GM20431 (cell line): ENCODE results near the gene SRCAP.

Experiments used
- in situ Hi-C: fragments of 300-500 bp; cut with MseI, MboI; formaldehyde crosslinking; loops from one replicate; pipeline ENCODE4 v1.15.0; 2020; ENCODE audit warnings: low sequenced_read_pairs; ENCODE audit not compliant: unreplicated experiment

The SRCAP gene

DNA sequence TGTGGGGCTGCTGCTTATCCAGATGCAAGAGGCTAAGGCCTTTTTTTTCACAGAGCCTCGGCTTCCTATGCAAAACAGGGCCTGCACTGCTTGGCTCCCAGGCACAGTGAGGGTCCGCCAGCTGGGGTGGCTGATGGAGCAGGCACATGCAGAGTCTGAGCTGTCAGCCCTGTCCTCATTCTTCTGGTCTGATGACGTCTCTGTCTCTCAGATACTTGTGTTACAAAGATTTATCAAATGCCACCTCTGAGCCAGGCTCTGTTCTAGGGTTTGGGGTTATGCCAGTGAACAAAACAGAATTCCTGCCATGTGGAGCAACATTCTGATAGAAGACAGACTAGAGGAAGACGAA, 67.9 kb downstream of the SRCAP start:
- in situ Hi-C loops = no loop called here

DNA sequence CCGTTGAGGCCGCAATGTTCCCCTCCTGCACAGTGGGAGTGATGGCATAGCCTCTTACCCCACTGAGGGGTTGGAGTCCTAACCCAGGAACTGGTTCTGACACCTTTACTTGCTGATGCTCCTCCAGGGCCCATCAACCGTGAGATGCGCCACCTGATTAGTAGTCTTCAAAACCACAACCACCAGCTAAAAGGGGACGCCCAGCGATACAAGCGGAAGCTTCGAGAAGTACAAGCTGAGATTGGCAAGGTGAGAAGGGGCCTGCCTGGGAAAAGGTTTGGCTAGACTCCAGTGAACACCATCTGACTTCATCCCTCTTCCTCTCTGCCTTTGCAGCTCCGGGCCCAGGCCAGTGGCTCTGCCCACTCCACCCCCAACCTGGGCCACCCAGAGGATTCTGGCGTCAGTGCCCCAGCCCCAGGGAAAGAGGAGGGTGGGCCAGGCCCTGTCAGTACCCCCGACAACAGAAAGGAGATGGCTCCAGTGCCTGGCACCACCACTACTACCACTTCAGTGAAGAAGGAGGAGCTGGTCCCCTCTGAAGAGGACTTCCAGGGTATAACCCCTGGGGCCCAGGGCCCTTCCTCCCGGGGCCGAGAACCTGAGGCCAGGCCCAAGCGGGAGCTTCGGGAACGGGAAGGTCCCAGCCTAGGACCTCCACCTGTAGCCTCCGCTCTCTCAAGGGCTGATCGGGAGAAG, 68.9 kb downstream of the SRCAP start:
- in situ Hi-C loops = no loop called here

GRCh38 chr16:30768583-30769181, 69.7 kb downstream of the SRCAP start:
- in situ Hi-C loops = no loop called here

DNA sequence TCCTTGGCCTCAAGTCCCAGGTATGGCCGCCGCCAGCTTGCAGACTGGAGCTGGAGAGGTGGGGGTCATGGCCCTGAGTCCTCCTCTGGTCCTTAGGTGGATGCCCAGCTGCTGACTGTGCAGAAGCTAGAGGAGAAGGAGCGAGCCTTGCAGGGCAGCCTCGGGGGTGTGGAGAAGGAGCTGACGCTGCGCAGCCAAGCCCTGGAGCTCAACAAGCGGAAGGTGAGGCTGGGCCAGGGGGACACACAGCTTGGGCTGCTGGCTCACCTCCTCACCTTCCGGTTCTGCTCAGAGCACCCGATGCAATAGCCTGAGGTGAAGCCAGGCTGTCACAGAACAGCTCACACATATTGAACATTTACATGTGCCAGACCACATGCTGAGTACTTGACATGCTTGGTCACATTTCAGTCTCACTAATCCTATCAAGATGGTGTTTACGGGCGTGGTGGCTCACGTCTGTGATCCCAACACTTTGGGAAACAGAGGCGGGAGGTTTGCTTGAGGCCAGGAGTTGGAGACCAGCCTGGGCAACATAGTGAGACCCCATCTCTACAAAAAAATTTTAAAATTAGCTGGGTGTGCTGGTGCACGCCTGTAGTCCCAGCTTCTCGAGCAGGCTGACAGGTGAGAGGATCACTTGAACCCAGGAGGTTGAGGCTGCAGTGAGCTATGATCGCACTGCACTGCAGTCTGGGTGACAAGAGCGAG, 70.6 kb downstream of the SRCAP start:
- in situ Hi-C loops = no loop called here

GRCh38 chr16:30771726-30772125, 72.8 kb downstream of the SRCAP start:
- in situ Hi-C loops = no loop called here

DNA sequence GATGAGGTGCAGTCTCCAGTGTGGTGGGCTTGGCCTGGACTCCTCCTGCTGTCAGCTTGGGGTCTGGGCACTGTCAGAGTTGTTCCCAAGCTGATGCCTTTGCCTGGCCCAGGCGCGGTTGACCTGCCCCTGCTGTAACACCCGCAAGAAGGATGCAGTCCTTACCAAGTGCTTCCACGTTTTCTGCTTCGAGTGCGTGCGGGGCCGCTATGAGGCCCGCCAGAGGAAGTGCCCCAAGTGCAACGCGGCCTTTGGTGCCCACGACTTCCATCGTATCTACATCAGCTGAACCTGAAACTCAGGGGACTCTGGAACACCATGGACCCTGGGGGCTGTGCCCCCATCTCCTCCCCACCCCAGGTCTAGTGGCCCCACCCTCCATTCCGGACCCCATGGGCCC, 74.9 kb downstream of the SRCAP start:
- in situ Hi-C loops = no loop called here

DNA sequence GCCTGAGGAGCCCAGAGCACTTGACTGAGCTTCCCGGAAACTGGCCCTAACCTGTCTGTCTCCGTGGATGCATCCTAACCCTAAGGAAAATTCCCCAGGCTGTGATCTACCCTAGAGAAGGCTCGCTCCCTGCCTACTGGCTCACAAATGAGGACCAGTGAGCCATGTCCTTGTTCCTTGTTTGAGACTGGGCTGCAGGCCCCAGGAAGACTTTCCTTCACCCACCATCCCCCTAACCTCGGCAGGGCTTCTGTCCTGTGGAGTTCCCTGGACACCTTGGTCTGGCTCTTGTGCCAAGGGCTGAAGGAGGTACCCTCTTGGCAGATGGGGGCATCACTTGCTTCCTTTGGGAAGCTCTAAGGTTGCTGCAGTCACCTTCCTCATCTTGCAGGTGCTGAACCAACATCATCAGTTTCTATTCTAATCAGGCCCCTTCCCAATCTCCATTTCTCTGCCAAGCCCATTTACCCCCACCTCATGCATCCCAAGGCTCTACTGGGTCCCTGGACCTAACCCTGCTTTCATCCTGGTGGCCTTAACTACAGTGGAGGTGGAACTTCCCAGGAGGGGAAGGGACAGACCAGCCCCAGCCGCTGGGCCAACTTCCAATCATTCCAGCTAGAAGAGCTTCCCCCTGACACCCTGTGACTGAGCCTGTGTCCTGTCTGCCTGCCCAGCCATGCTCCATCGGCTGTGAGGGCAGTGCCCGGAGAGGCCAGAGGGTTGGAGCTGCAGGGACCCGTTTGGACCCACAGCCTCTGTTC, 75.6 kb downstream of the SRCAP start:
- in situ Hi-C loops = no loop called here

GRCh38 chr16:30775131-30775391, 76.1 kb downstream of the SRCAP start:
- in situ Hi-C loops = no loop called here

GRCh38 chr16:30775392-30776188, 76.6 kb downstream of the SRCAP start:
- in situ Hi-C loops = no loop called here

DNA sequence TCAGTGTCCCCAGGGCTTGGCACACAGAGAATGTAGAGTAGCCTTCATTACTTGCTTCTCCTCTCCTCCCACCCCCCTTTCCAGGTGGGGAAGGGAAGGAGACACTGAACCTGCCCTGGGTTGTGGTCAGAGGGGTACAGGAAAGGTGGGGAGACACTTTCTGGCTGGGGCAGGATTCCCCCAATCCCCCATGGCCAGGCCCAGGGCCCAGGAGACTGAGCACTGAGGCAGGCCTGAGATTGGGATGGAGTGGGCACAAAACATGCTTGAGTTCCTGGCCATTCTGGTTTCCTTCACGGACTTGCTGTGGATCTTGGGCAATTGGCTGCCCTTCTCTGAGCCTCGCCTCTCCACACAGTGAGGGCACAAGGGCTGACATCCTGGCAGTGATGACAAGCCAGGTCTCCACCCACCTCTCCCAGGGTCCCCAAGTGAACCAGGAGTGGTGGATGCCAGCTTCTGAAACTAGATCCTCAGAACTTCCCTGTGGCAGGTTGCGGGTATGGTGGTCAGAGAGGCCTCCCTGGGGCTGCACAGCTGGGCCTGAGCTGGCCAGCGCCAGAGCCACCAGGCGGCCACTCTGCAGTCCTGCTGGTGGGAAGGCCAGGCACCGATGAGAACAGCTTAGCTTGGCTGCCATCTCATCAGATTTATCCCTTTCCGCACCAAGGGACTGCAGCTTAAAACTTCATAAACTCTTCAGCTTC, 78.8 kb downstream of the SRCAP start:
- in situ Hi-C loops = no loop called here

DNA sequence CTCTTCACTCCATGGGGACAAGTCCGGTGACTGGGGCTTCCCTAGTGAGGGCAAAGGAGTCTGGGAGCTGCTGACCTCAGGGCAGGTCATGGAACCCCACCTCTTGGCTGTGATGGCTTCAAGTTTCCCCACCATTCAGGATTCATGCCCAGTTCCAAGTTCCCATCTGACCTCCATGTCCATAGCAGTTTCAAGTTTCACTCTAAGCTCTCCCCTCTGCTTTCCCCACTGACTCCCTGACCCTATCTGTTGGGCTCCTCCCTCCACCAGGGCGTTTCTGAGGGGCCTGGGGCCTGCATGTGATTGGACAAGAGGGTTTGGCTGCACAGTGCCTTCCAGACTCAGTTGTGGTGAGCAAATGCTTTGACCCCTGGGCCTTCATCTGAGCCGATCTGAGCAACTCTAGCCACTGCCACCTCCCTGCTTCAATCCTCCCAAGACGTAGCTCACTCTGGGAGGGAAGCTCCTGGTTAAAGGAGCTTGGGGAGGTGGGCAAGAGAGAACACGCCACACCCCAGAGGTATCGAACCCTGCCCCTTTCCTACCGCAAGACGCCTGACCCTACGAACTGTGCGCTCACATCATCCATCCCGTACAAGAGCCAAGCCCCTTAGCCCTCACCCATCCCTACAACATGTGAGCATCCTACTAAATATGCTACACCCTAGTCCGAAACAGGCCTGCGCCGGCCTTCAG, 79.7 kb downstream of the SRCAP start:
- in situ Hi-C loops = no loop called here

DNA sequence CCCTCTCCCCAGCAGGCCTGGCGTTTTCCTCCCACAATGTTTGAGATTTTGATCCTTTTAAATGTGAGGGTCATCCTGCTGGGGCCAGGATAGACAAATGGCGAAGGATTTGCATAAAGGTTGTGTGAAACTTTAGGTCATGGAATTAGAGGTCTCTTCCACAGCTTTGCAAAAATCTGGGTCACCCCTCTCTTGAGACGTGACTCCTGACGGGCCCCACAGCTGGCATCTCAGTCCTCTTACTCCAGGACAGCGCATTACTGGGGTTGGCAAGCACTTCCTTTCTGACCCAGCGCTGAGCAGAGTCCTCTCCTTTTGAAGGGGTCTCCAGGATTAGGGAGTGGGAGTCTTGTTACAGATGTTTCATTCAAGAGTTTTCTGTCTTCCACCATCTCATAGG, 80.6 kb downstream of the SRCAP start:
- in situ Hi-C loops = no loop called here

- in situ Hi-C loops = no loop called here
Observed at GRCh38 chr16:30780021-30780420, 81.0 kb downstream of the SRCAP start.

GRCh38 chr16:30780549-30780948, 81.6 kb downstream of the SRCAP start:
- in situ Hi-C loops = no loop called here

DNA sequence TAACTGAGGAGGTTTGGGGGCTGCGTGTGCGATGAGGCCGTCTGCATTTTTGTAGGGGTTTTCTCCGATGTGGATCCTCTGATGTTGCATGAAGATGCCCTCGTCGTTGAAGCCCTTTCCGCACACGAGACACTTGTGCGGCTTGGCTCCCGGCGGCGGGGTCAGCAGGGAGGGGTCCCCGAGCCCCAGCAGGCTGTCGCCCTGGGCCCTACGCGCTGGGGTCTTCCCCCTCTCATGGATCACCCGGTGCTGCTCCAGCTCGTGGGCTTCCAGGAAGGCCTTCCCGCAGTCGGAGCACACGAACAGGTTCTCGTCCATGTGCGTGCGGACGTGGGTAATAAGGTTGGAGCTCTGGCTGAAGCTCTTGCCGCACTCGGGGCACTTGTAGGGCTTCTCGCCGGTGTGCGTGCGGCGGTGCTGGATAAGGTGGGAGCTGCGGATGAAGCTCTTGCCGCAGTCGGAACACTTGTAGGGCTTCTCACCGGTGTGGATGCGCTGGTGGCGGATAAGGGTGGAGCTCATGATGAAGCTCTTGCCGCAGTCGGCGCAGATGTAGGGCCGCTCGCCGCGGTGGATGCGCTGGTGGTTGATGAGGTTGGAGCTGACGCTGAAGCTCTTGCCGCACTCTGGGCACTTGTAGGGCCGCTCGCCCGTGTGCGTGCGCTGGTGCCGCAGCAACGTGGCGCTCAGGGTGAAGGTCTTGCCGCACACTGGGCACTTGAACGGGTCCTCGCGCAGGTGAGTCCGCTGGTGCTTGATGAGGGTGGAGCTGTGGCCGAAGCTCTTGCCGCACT, 83.7 kb downstream of the SRCAP start:
- in situ Hi-C loops = no loop called here

- in situ Hi-C loops = no loop called here
Observed at GRCh38 chr16:30783280-30784109, 84.5 kb downstream of the SRCAP start.

GRCh38 chr16:30784215-30784614, 85.2 kb downstream of the SRCAP start:
- in situ Hi-C loops = no loop called here
